Measurements from ENCODE around the gene ERC1.

Gene ERC1

DNA sequence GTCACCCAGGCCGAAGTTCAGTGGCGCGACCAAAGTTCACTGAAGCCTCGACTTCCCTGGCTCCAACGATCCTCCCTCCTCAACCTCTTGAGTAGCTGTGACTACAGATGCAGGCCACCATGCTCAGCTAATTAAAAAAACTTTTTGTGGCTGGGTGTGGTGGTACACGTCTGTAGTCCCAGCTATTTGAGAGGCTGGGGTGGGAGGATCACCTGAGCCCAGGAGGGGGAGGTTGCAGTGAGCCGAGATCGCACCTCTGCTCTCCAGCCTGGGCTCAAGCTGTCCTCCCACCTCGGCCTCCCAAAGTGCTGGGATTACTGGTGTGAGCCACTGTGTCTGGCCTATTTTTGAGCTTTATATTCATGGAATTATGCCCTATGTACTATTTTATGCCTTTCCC, 23.4 kb upstream of the ERC1 start:
- no peak for ATAC-seq (replicated peaks; ENCODE audit: extremely low read depth, poor library complexity, severe bottlenecking)
- H3K4me3 Mint-ChIP-seq: no peak overlapping the region

DNA sequence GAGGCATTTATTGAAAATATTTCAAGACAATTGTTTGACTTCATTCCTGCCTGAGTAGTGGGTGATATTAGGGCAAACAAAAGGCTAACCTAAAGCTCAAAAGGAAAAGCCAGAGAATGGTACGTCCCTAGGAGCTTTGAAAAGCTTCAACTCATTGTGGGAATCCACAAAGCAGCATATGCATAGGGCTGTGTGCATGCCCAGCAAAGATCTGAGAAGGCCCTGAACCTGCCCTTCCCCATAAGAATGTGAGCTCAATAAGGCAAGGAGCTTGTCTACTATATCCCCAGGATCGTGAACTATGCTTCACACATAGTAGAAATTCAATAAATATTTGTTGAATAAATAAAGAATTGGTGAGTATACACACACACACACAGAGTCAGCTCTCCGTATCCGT, 22.5 kb upstream of the ERC1 start:
- no peaks in the 10 kb centered on the region for H3K27me3 Mint-ChIP-seq
- no peak for ATAC-seq (replicated peaks; ENCODE audit: extremely low read depth, poor library complexity, severe bottlenecking)

More for the DNA sequence above, 23.4 kb upstream of the ERC1 start:
- no peak for DNase-seq (ENCODE audit: low spot score in 2 of 2)
- Mint-ChIP-seq H3K27ac (ENCODE audit: low read depth) (no peak overlapping the region), H3K27me3 (no peaks in the 10 kb centered on the region), H3K9me3 (no peaks in the 10 kb centered on the region), H3K4me1 (no peaks in the 10 kb centered on the region), H3K36me3 (ENCODE audit: insufficient read depth) (no peaks in the 10 kb centered on the region)

DNA sequence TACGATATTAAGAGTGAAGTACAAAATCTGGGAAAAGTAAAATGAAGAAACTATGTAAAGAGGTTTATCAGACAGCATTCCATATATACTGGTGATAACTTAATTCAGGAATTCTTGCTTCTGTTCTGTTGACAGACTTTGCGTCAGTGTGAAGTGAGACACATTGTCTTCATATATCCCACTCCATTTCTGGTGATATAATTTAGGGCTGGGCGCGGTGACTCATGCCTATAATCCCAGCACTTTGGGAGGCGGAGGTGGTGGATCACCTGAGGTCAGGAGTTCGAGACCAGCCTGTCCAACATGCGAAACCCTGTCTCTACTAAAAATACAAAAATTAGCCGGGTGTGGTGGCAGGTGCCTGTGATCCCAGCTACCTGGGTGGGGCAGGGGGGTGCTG, 21.2 kb upstream of the ERC1 start:
- no peaks in the 10 kb centered on the region for H3K27me3 Mint-ChIP-seq
- no peak overlapping the region for H3K27ac Mint-ChIP-seq (ENCODE audit: low read depth)
- H3K36me3 Mint-ChIP-seq (ENCODE audit: insufficient read depth): no peaks in the 10 kb centered on the region
- H3K4me1 Mint-ChIP-seq: no peaks in the 10 kb centered on the region
- no peak overlapping the region for H3K4me3 Mint-ChIP-seq
- DNase-seq (ENCODE audit: low spot score in 2 of 2) (no peak), ATAC-seq (replicated peaks; ENCODE audit: extremely low read depth, poor library complexity, severe bottlenecking) (no peak)
- H3K9me3 Mint-ChIP-seq: no peaks in the 10 kb centered on the region

More for the DNA sequence above, 22.5 kb upstream of the ERC1 start:
- Mint-ChIP-seq H3K27ac (ENCODE audit: low read depth) (no peak overlapping the region), H3K4me1 (no peaks in the 10 kb centered on the region), H3K36me3 (ENCODE audit: insufficient read depth) (no peaks in the 10 kb centered on the region), H3K9me3 (no peaks in the 10 kb centered on the region), H3K4me3 (no peak overlapping the region)
- DNase-seq (ENCODE audit: low spot score in 2 of 2): no peak

DNA sequence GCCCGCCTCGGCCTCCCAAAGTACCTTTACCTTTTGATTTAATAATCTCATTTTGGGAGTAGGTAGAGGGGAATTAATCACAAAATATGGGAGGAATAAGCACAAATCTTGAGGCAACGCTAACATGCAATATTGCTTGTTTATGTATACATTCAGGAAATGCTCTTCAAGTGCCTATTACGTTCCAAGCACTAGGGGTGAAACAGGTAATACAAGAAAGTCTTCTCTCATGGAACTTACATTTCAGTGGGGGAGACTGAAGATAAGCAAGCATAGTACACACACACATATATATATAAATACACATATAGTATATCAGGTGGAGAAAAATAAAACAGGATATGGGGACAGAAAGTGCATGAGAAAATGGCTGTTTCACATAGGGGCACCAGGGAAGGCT, 19.0 kb upstream of the ERC1 start:
- ATAC-seq (replicated peaks; ENCODE audit: extremely low read depth, poor library complexity, severe bottlenecking) (no peak), DNase-seq (ENCODE audit: low spot score in 2 of 2) (no peak)
- Mint-ChIP-seq H3K9me3 (no peaks in the 10 kb centered on the region), H3K27me3 (no peaks in the 10 kb centered on the region), H3K36me3 (ENCODE audit: insufficient read depth) (no peaks in the 10 kb centered on the region), H3K27ac (ENCODE audit: low read depth) (no peak overlapping the region), H3K4me3 (no peak overlapping the region), H3K4me1 (no peaks in the 10 kb centered on the region)

DNA sequence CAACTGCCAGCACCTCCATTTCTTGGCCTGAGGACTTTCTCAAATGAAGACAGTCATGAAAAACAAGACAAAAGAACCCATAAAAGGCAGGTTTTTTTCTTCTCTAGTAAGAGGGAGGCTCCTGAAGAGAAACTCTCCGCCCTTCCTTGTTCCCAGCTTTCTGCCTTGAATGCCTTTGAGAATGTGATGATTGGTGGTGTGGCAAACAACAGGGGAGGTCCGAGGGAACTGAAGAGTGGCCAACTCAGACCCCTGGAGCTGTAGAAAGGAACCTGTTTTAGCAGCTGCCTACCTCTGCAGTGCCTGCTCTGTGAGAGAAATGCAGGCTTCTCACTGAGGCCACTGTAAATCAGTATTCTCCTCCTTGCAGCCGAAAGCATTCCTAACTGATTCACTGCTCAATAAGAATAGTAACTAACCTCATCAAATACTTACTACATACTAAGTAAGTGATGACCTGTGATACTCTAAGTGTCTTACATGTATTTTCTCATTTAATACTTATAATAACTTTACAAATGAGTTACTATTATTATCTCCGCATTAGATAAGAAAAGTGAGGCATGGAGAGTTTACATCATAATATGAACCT, 16.7 kb upstream of the ERC1 start:
- Mint-ChIP-seq H3K4me3 (no peak overlapping the region), H3K9me3 (no peaks in the 10 kb centered on the region), H3K27ac (ENCODE audit: low read depth) (no peak overlapping the region), H3K27me3 (no peaks in the 10 kb centered on the region), H3K4me1 (no peaks in the 10 kb centered on the region), H3K36me3 (ENCODE audit: insufficient read depth) (no peaks in the 10 kb centered on the region)
- ATAC-seq (replicated peaks; ENCODE audit: extremely low read depth, poor library complexity, severe bottlenecking): no peak
- no peak for DNase-seq (ENCODE audit: low spot score in 2 of 2)

DNA sequence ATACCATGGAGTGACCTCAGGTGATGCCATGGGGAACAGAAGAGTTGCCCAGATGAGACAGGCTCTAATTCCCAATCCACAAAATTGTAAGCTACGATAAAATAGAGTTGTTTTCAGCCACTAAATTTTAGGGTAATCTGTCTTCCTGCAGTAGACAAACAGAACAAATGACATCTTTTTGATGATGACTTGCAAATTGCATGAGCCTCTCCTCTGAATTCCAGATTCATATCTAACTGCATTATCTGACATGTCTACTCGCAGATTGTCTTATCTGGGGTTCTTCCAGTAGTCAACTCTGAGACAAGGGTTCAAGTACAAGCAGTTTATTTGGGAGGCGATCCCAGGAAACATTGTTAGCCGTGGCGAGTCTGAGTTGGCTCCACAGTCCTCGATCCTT, 14.4 kb upstream of the ERC1 start:
- Mint-ChIP-seq H3K27me3 (no peaks in the 10 kb centered on the region), H3K36me3 (ENCODE audit: insufficient read depth) (no peaks in the 10 kb centered on the region), H3K4me1 (peaks cover 9% of the 10 kb centered on the region), H3K27ac (ENCODE audit: low read depth) (no peak overlapping the region), H3K9me3 (no peaks in the 10 kb centered on the region), H3K4me3 (no peak overlapping the region)
- DNase-seq (ENCODE audit: low spot score in 2 of 2): no peak
- no peak for ATAC-seq (replicated peaks; ENCODE audit: extremely low read depth, poor library complexity, severe bottlenecking)

DNA sequence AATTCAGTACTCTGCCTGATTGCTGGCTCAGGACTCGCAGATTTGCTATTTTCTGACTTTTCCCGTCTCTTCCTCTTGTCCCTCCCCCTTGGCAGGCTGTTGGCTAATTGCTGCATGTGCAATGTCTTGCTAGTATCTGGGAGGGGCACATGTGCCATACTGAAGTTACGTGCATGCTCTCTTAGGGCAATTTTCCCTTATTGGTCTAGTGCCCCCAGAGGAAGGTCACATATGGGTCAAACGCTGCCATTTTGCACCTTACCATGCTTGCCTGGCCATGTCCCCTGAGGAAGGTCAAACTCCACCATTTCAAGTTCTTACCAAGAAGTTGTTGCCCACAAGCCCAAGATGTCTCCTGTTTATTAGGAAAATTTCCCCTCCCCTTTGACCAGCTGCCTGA, 13.9 kb upstream of the ERC1 start:
- ATAC-seq (replicated peaks; ENCODE audit: extremely low read depth, poor library complexity, severe bottlenecking): no peak
- Mint-ChIP-seq H3K36me3 (ENCODE audit: insufficient read depth) (no peaks in the 10 kb centered on the region), H3K4me1 (peaks cover 9% of the 10 kb centered on the region), H3K27ac (ENCODE audit: low read depth) (no peak overlapping the region), H3K9me3 (no peaks in the 10 kb centered on the region), H3K27me3 (no peaks in the 10 kb centered on the region), H3K4me3 (no peak overlapping the region)
- no peak for DNase-seq (ENCODE audit: low spot score in 2 of 2)

DNA sequence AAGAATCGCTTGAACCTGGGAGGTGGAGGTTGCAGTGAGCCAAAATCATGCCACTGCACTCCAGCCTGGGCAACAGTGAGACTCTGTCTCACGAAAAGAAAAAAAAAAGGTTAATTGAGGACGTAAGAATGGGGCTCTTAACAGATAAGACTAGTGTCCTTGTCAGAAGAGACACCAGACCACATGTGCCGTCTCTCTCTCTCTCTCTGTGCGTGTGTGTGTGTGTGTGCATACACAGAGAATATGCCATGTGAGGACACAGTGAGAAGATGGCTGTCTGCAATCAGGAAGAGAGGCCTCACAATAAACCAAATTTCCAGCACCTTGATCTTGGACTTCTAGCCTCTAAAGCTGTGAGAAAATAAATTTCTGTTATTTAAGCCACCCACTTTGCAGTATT, 11.7 kb upstream of the ERC1 start:
- H3K27me3 Mint-ChIP-seq: no peaks in the 10 kb centered on the region
- DNase-seq (ENCODE audit: low spot score in 2 of 2): no peak
- ATAC-seq (replicated peaks; ENCODE audit: extremely low read depth, poor library complexity, severe bottlenecking): no peak
- H3K9me3 Mint-ChIP-seq: no peaks in the 10 kb centered on the region
- H3K4me1 Mint-ChIP-seq: peaks cover 9% of the 10 kb centered on the region
- no peak overlapping the region for H3K27ac Mint-ChIP-seq (ENCODE audit: low read depth)
- no peaks in the 10 kb centered on the region for H3K36me3 Mint-ChIP-seq (ENCODE audit: insufficient read depth)
- H3K4me3 Mint-ChIP-seq: no peak overlapping the region

DNA sequence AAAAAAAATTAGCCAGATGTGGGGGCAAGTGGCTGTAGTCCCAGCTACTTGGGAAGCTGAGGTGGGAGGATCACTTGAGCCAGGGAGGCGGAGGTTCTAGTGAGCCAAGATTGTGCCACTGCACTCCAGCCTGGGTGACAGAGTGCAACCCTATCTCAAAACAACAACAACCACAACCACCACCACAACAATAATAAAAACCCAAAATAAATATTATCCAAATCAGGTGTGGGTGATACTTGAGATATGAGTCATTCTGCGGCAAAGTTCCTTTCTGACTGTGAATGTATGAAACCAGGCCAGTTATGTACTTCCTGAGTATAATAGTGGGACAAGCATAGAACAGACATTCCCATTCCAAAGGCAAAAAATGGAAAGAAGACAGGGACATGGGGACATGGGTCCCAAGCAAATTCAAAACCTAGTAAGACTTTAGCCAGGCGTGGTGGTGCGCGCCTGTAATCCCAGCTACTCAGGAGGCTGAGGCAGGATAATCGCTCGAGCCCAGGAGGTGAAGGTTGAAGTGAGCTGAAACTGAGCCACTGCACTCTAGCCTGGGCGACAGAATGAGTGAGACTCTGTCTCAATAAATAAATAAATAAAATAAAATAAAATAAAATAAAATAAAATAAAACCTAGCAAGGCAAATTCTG, 9.7 kb upstream of the ERC1 start:
- no peaks in the 10 kb centered on the region for H3K36me3 Mint-ChIP-seq (ENCODE audit: insufficient read depth)
- no peak for DNase-seq (ENCODE audit: low spot score in 2 of 2)
- no peak overlapping the region for H3K4me3 Mint-ChIP-seq
- H3K4me1 Mint-ChIP-seq: peaks cover 9% of the 10 kb centered on the region
- no peaks in the 10 kb centered on the region for H3K27me3 Mint-ChIP-seq
- no peak overlapping the region for H3K27ac Mint-ChIP-seq (ENCODE audit: low read depth)
- no peak for ATAC-seq (replicated peaks; ENCODE audit: extremely low read depth, poor library complexity, severe bottlenecking)
- H3K9me3 Mint-ChIP-seq: no peaks in the 10 kb centered on the region

DNA sequence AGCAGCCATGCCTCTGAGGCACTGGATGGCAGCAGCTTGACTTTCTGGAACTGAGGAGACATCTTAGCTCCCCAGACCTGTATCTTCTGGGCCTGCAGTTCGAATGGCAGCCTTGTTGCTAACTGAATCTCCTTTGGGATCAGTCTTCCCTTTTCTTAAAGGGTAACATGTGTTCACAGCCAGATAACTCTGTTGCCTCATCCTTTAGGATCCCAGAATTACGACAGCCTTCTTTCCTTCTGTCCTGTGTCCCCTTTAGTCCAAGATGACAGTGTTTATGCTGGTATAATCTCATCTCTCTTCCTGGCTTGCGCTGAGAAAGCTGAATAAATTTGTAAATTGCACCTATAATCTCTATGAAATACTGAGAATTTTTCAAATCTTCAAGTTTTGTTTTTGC, 9.1 kb upstream of the ERC1 start:
- Mint-ChIP-seq H3K9me3 (no peaks in the 10 kb centered on the region), H3K27me3 (no peaks in the 10 kb centered on the region), H3K27ac (ENCODE audit: low read depth) (no peak overlapping the region), H3K36me3 (ENCODE audit: insufficient read depth) (no peaks in the 10 kb centered on the region), H3K4me3 (no peak overlapping the region), H3K4me1 (peaks cover 9% of the 10 kb centered on the region)
- DNase-seq (ENCODE audit: low spot score in 2 of 2): no peak
- ATAC-seq (replicated peaks; ENCODE audit: extremely low read depth, poor library complexity, severe bottlenecking): no peak

DNA sequence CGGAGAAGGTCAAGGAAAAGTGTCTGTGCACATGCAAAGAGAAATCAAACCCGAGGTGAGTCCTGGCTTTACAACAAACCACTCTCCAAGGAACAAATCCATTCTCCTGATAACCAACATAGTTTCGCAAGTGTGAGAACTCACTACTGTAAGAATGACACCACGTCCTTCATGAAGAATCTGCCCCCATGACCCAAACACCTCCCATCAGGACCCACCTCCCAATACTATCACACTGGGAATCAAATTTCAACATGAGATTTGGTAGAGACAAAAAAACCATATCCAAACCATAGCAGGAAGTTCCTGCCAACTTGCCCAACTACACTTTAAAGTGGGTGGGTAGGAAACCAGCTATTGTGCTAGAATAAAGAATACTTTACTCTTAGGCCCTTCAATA, 2.4 kb upstream of the ERC1 start:
- DNase-seq (ENCODE audit: low spot score in 2 of 2) (no peak), ATAC-seq (replicated peaks; ENCODE audit: extremely low read depth, poor library complexity, severe bottlenecking) (no peak)
- H3K27ac Mint-ChIP-seq (ENCODE audit: low read depth): no peak overlapping the region
- H3K4me3 Mint-ChIP-seq: peak overlapping the region; percentile 4
- H3K27me3 Mint-ChIP-seq: no peaks in the 10 kb centered on the region
- H3K36me3 Mint-ChIP-seq (ENCODE audit: insufficient read depth): peaks cover 12% of the 10 kb centered on the region
- peaks cover 24% of the 10 kb centered on the region for H3K4me1 Mint-ChIP-seq
- no peaks in the 10 kb centered on the region for H3K9me3 Mint-ChIP-seq

DNA sequence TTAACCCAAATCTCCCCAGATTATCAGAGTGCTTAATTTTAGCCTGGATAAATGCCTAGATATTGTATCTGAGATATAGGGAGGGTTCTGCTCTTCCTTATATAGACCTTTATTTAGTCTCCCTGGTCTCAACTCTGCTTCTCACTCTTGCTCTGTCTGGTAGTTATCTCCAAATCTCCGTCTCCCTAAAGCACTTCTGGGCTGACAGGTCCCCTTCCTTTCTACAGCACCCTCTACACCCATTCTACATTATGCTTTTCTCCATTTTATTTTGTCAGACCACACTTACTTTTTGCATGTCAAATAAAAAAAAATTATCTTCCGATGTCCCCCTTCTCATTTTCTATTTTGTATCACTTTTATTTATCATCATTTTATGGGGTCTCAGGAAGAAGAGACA, 2.0 kb upstream of the ERC1 start:
- Mint-ChIP-seq H3K27me3 (no peaks in the 10 kb centered on the region), H3K36me3 (ENCODE audit: insufficient read depth) (peaks cover 12% of the 10 kb centered on the region), H3K4me3 (peak overlapping the region; percentile 4), H3K9me3 (no peaks in the 10 kb centered on the region), H3K4me1 (peaks cover 24% of the 10 kb centered on the region), H3K27ac (ENCODE audit: low read depth) (no peak overlapping the region)
- no peak for DNase-seq (ENCODE audit: low spot score in 2 of 2)
- no peak for ATAC-seq (replicated peaks; ENCODE audit: extremely low read depth, poor library complexity, severe bottlenecking)

DNA sequence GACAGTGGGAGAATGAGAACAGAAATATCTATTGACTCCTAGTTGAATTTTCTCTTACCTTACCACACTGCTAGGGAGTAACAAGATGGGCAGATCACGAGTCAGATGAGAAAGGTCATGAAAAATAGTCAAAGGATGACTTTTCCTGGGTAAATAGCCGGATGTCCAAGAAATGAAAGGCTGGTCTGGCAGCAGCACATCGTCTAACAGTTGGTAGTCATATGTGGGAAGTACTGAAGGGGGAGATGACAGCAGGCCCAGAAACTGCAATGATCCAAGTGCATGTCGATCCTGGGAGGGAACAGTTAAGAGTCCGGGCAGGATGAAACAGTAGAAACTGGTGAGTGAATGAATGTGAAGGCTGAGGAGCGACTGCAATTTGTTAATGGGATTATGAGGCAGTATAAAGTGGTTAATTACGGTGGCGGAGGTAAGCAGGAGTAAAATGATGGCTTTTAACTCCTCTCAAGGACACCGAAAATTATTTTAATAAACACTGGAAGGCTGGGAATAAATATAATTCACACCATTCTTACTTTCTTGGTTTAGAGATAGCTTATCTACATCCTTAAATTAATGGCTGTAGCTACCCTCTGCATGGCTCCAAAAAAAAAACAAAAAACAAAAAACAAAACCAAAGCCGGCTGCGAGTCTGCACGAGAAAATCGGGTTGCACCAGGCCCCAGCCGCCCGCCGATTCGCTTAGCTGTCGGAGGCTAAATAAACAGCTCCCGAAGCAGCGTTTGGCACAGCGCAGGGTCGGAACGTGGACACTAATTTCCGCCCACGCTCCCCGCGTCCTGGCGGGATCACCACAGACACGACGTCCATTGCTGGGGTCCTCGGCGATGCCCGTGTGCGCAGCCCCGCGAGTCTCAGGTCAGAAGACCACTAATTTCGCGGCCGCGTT, 1.0 kb upstream of the ERC1 start:
- DNase-seq (ENCODE audit: low spot score in 2 of 2) (peak in 1 of 2 donors; percentile 30), ATAC-seq (replicated peaks; ENCODE audit: extremely low read depth, poor library complexity, severe bottlenecking) (peak; percentile 41)
- H3K4me1 Mint-ChIP-seq: peaks cover 24% of the 10 kb centered on the region
- no peaks in the 10 kb centered on the region for H3K27me3 Mint-ChIP-seq
- no peaks in the 10 kb centered on the region for H3K9me3 Mint-ChIP-seq
- peak overlapping the region; percentile 93 for H3K4me3 Mint-ChIP-seq
- H3K36me3 Mint-ChIP-seq (ENCODE audit: insufficient read depth): peaks cover 12% of the 10 kb centered on the region
- peak overlapping the region; percentile 95 for H3K27ac Mint-ChIP-seq (ENCODE audit: low read depth)
